ENCODE results near the gene HHAT.

DNA sequence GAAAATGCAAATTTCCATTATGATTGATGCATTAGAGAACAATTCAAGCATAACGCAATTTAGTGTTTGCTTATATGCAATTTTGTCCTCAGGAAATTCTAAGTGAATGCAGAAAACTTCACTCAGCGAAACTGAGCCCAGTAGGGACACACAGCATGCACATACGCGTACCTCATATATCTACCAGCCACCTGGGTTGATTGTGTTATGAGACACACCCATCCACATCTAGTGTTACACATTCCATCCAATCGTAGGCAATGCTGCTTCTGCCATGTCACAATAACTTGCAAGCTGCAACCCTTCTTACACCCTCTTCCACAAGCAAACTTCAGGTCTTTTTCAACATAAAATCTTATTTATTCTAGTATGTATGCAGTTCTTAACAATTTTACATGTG is 312.9 kb downstream of the HHAT start:
- TF ChIP-seq, protein P1, sequence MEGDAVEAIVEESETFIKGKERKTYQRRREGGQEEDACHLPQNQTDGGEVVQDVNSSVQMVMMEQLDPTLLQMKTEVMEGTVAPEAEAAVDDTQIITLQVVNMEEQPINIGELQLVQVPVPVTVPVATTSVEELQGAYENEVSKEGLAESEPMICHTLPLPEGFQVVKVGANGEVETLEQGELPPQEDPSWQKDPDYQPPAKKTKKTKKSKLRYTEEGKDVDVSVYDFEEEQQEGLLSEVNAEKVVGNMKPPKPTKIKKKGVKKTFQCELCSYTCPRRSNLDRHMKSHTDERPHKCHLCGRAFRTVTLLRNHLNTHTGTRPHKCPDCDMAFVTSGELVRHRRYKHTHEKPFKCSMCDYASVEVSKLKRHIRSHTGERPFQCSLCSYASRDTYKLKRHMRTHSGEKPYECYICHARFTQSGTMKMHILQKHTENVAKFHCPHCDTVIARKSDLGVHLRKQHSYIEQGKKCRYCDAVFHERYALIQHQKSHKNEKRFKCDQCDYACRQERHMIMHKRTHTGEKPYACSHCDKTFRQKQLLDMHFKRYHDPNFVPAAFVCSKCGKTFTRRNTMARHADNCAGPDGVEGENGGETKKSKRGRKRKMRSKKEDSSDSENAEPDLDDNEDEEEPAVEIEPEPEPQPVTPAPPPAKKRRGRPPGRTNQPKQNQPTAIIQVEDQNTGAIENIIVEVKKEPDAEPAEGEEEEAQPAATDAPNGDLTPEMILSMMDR (conservative IDR thresholded peaks at IDR 0.05; ENCODE audit: low read length): no peak
- TF ChIP-seq EZH2phosphoT487 (IDR thresholded peaks at IDR 0.05; ENCODE audit: borderline replicate concordance): no peak

Data from Loucy (cell line).